Lung microvascular endothelial cell (primary cell): ENCODE measurements around the gene SC5D. TPM values are rescaled to one million over a fixed set of nuclear protein-coding genes. Genes with fewer than 3 reads are reported as not detected.

Experiments
- DNase-seq, 2 donors: peaks; one replicate each; pipeline versions ENCODE4 v3.0.0 to v3.0.0-alpha.2; 2010; ENCODE audit warnings: low read depth in 2 of 2
- total RNA-seq: library from RNA; depleted of rRNA; stranded (reverse); fragments of >200 nt; gene quantifications from 2 replicates; pipeline ENCODE4 v1.2.1, GENCODE V29; 2014

The SC5D gene, protein sequence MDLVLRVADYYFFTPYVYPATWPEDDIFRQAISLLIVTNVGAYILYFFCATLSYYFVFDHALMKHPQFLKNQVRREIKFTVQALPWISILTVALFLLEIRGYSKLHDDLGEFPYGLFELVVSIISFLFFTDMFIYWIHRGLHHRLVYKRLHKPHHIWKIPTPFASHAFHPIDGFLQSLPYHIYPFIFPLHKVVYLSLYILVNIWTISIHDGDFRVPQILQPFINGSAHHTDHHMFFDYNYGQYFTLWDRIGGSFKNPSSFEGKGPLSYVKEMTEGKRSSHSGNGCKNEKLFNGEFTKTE
- total RNA-seq: 31.7 and 34.2 TPM in 2 replicates

DNA sequence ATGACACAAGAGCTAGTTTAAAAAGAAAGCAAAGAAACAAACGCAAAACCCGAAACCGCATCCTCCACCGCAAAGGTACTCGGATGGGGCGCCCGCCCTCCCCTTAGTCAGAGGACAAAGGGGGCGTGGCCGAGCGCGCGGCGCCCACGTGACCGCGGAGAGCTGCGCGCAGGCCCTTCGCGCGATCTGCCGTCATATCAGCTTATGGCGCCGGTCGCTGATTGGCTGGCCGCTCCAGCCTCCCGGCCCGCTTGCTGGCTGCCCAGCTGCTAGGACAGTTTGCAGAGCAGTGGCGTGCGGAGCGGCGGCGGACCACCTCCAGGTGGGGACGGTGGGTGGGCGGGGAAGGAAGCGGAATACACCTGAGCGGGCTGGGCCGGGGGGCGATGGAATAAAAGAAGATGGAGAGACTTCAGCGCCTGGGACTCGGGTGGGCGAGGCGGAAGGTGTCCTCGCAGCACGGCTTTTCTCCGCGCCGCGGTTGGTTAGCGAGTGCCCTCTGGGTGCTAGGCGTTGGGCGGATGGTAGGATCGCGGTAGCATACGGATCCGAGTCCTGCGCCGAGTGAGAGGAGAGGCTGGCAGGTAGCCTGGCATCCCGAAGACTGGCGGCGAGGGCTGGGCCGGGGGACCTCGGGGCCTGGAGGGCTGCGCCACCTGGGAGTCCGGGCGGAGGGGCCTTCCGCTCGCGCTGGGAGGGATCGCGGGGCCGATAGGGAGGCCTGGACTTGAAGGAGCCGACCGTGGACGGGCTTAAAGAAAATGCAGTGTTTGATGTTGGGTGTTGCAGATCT, at the start of gene SC5D:
Gene SC5D (plus strand): TSS at position 277 of the 793 bp plus-strand sequence. CDS start 10,605 bp downstream, outside the sequence.
- peak; percentile 96 for DNase-seq

GRCh38 chr11:121244884-121245283, 47.7 kb upstream of the SC5D start:
- peak in 1 of 2 donors; percentile 41 for DNase-seq

GRCh38 chr11:121246021-121246768, 46.4 kb upstream of the SC5D start:
- no peak for DNase-seq

GRCh38 chr11:121246769-121247035, 45.9 kb upstream of the SC5D start:
- no peak for DNase-seq

GRCh38 chr11:121248496-121248895, 44.1 kb upstream of the SC5D start:
- no peak for DNase-seq

DNA sequence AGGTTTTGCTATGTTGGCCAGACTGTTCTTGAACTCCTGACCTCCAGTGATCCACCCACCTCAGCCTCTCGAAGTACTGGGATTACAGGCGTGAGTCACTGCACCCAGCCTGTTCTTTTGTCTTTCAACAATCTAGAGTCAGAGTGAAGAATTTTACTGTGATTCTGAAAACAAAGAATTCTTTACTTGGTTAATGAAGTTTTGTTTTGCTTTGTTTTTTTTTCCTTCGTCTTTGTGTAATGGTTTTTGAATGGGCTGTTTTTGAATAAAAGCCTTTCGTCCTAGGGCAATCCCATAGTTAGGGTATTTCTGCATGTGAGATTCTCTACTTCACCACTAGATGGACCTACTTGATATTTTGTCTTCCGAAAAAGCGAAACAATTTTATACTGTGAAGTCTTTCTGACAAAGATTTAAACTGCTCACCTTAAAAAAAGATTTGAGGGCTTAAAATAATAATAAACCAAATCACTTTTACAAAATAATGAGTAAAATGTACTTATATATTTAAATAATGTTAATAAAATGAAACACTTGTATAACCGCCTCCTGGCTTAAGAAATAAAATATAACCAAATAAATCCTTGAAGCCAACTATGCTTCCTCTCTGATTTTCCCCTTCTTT, 43.4 kb upstream of the SC5D start:
- DNase-seq: peak; percentile 50 to 58

GRCh38 chr11:121250843-121251242, 41.7 kb upstream of the SC5D start:
- no peak for DNase-seq

- no peak for DNase-seq
Measured at GRCh38 chr11:121253951-121254350, 38.6 kb upstream of the SC5D start.

DNA sequence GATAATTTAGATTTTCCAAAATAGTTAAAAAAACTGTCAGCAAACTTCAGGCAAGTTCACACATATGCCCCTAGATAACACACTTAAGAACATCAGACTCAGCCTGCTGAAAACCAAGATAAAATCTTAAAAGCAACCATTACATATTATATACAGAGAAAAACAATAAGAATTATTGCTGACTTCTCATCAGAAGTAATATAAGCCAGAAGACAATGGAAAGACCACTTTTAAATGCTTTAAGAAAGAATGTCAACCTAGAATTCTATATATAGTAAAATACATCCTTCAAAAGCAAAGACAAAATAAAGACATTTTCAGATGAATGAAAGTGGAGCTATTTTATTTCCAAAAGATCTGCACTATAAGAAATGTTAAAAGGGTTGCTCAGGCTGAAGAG, 37.8 kb upstream of the SC5D start:
- no peak for DNase-seq

- no peak for DNase-seq
Measured at GRCh38 chr11:121255473-121256125, 37.0 kb upstream of the SC5D start.

DNA sequence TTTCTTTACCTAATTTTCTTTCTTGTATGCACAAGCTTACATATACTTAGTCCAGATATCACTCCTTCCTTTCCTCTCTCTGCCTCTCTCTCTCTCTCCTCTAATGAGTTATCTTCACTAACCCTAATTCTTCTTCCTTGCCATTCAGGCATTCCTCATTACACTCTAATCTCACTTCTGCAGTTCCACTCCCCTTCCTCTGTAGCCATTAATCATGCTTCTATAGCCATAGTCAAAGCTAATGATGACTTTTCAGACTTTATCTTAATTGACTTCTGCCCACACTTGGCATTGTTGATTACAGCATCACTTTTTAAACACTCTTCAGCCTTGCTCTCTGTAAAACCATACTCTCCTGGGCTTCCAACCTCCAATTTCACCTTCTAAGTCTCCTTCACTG, 35.3 kb upstream of the SC5D start:
- DNase-seq: no peak

GRCh38 chr11:121257976-121258375, 34.6 kb upstream of the SC5D start:
- DNase-seq: no peak

- DNase-seq: no peak
Measured at GRCh38 chr11:121265586-121265985, 27.0 kb upstream of the SC5D start.

DNA sequence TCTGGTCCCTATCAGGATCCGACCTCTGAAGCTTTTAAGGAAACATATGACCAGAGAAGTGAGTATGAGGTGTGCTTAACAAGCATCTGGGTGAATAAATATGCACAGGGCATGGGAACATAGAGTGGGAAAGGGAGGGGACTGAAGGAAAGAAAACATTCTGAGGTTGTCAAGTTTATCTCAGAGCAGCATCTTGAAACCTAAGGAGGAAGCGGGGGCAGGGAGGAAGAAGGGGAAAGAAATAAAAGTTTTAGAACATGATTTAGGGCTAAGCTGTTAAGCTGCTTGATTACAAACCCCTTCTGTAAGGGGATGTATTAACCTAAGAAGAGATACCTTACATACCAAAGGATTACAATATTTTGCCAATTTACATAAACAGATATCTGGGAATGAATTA, 24.0 kb upstream of the SC5D start:
- DNase-seq: no peak

DNA sequence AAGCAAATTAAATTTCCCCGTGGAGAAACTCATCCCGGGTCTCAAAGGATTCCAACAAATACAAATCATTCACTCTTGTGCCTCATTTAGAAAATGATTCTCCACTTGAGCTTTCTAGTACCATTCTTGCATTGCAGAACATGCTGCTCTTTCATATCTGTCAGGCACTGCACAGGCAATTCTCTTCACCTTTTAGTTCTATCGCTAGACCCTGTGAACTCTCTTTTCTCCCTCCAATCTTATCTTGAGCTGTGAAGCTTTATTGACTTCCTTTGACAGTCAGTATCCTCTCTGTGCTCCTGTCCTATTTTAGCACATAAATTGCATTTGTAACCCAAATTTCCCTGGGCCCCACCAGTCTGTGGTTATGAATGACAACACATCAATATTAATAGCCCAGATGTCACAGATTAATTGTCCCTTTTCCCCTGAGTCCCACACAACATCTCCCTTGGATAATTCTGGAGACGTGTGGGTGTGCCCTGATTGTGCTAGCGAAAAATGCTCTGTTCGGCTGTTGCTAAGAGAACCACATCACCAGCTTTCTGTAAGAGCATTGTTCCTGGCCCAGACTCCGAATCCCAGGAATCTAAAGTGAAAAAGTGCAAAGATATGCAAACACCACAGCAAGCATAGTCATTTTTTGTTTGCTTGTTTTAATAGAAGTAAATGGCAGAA, 22.4 kb upstream of the SC5D start:
- no peak for DNase-seq

DNA sequence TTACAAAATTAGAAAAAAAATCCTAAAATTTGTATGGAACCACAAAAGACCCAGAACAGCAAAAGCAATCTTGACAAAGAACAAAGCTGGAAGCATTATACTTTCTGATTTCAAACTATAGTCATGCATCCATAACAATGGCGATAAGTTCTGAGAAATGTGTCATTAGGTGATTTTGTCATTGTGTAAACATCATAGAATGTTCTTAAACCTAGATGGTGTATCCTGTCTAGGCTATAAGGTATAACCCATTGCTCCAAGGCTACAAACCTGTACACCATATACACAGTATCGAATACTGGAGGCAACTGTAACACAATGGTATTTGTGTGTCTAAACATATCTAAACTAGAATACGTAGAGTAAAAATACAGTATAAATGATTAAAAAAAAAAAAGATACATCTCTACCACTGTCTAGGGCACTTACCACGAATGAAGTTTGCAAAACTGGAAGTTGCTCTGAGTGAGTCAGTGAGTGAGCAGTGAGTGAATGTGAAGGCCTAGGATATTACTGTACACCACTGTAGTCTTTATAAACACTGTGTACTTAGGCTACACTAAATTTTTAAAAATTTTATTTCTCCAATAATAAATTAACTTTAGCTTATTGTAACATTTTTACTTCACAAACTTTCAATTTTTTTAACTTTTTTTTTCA, 18.1 kb upstream of the SC5D start:
- DNase-seq: no peak

GRCh38 chr11:121281698-121282097, 10.9 kb upstream of the SC5D start:
- no peak for DNase-seq

- DNase-seq: peak in 1 of 2 donors; percentile 9
Measured at GRCh38 chr11:121282386-121282785, 10.2 kb upstream of the SC5D start.

DNA sequence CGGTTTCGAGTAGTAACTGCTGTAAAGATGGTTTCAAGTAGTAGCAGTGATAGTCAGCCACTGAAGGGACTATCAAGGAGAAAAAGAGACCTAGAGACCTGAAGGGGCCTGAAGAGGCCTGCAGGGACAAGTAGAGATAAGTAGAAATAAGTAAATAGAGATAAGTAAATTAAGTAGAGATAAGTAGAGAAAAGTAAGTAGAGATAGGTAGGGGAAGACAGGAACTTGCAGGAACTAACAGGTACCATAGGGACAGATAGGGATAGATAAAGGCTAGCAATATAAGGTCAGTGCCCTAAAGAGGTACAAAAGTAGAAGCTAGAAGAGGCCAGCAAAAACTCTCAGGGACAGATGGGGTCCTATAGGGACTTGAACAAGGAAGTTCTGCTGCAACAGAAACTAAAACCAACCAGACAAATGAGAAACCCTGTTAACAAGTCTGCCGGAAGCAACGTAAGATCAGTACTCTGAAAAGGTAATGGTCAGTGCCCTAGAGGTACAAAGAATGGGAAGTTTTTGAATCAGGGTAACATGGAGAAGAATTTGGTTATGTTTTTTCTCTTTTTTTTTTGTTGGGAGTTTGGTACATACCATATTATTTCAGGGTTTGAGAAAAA, 9.6 kb upstream of the SC5D start:
- no peak for DNase-seq

DNA sequence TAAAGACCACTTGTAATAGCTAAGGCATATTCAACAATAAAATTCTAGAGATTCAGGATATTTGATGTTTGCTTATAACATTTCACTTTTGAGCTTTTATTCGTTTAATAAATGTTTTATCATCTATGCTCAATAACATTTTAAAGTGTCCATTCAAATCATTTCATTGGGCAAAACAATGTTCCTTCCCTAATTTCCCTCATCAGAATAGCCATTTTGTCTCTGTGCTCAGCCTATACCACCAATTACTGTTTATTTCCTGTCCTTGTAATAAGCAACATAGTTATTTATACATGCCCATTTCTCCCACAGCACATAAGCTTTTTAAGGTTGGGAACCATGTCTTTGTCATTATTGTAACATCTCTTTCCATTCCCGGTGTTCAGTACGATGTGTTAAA, 1.3 kb upstream of the SC5D start:
- DNase-seq: no peak
